HepG2 (cell line): ENCODE data around the gene RHBDL1. TPM values are rescaled to one million over a fixed set of nuclear protein-coding genes. Genes with fewer than 3 reads are reported as not detected.
A peak's percentile ranks its signal among the peaks of the same experiment; 100 is the strongest.

Source experiments
- AKNA ChIP-seq: sonication (generic); formaldehyde crosslinking; IDR thresholded peaks from 2 replicates; pipeline ENCODE4 v1.4.0; 2020; ENCODE audit warnings: missing genetic modification reagents, borderline replicate concordance
- BCL3 ChIP-seq: sonication (generic); formaldehyde crosslinking; IDR thresholded peaks from 2 replicates; pipeline ENCODE4 v1.5.1; 2020; ENCODE audit warnings: mild to moderate bottlenecking, missing genetic modification reagents, moderate library complexity
- FOSL2 ChIP-seq: sonication (generic); formaldehyde crosslinking; IDR thresholded peaks from 2 replicates; pipeline ENCODE4 v1.4.0; 2020; ENCODE audit warnings: missing genetic modification reagents
- KIAA2018 ChIP-seq: sonication (generic); formaldehyde crosslinking; IDR thresholded peaks from 2 replicates; pipeline ENCODE4 v1.5.0; 2020; ENCODE audit warnings: mild to moderate bottlenecking, missing genetic modification reagents, borderline replicate concordance
- POLR2AphosphoS2 ChIP-seq: IDR thresholded peaks from 2 replicates; pipeline ENCODE4 v1.6.1; 2011; ENCODE audit warnings: low read depth, low read length, improper control_type of control experiment
- RBM39 ChIP-seq: fragments of 200-400 bp; formaldehyde crosslinking; IDR thresholded peaks from one replicate; pipeline ENCODE4 v1.6.1; 2018; ENCODE audit warnings: antibody characterized with exemption, mild to moderate bottlenecking, low read depth, low read length; ENCODE audit not compliant: poor library complexity, severe bottlenecking
- SALL1 ChIP-seq: sonication (generic); formaldehyde crosslinking; IDR thresholded peaks from 2 replicates; pipeline ENCODE4 v1.8.0; 2022; ENCODE audit warnings: mild to moderate bottlenecking, missing genetic modification reagents
- SAP130 ChIP-seq: IDR thresholded peaks from 2 replicates; pipeline ENCODE4 v1.6.1; 2016; ENCODE audit warnings: low read depth
- ZFY ChIP-seq: sonication (generic); formaldehyde crosslinking; IDR thresholded peaks from 2 replicates; pipeline ENCODE4 v1.4.0; 2020; ENCODE audit warnings: missing genetic modification reagents
- ZNF350 ChIP-seq: sonication (generic); formaldehyde crosslinking; IDR thresholded peaks from 2 replicates; pipeline ENCODE4 v1.4.0; 2020; ENCODE audit warnings: mild to moderate bottlenecking, low read depth, missing genetic modification reagents, borderline replicate concordance
- ZNF547 ChIP-seq: sonication (generic); formaldehyde crosslinking; IDR thresholded peaks from 2 replicates; pipeline ENCODE4 v1.5.1; 2020; ENCODE audit warnings: mild to moderate bottlenecking, missing genetic modification reagents
- polyA plus RNA-seq, 8 experiments: library from polyadenylated mRNA; depleted of rRNA in 3 of 8; stranded (reverse) in 7 of 8; unstranded in 1 of 8; fragments of >200 nt; fragmentation: Illumina TruSeq in 4 of 8; extraction: Trizol in 4 of 8; gene quantifications; 2 replicates each; pipeline versions ENCODE4 v1.2.1 to v1.2.3, GENCODE V29; 2011 to 2016; ENCODE audit warnings: low read depth in 4 of 8, missing spikeins in 1 of 8, mixed read lengths in 1 of 8; ENCODE audit not compliant: insufficient read depth in 1 of 8
- total RNA-seq, 5 experiments: library from RNA; depleted of rRNA; stranded (reverse); fragments of >200 nt; fragmentation: Illumina TruSeq; extraction: Trizol; gene quantifications; 2 replicates each; pipeline ENCODE4 v1.2.3, GENCODE V29; 2016; ENCODE audit warnings: low read depth in 1 of 5

RHBDL1 gene
- total and polyA plus RNA-seq, 2 of the 13 experiments (the other 11 are each of a cell fraction or from before 2014, with no cell fraction given) = 1.8 to 3.8 TPM

GRCh38 chr16:629185-629832 lies 46.2 kb upstream of the RHBDL1 start (continued):
- no peak for TF ChIP-seq KIAA2018 (CRISPR knock-in tag)
- TF ChIP-seq RBM39 = no peak
- TF ChIP-seq SAP130 = peak; percentile 61; the same call in 1 of the 2 replicates
- 0 out of 2 replicates have a peak, but pooled peaks have one; percentile 13 for TF ChIP-seq BCL3 (CRISPR knock-in tag)
- TF ChIP-seq ZFY (CRISPR knock-in tag) = no peak
- TF ChIP-seq ZNF547 (CRISPR knock-in tag) = 0 out of 2 replicates have a peak, but pooled peaks have one; percentile 16
- no peak for TF ChIP-seq POLR2AphosphoS2
- TF ChIP-seq AKNA (CRISPR knock-in tag) = no peak
- TF ChIP-seq ZNF350 (CRISPR knock-in tag) = 0 out of 2 replicates have a peak, but pooled peaks have one; percentile 17
- TF ChIP-seq FOSL2 = no peak
- peak; percentile 23; the same call in 1 of the 2 replicates for TF ChIP-seq SALL1 (CRISPR knock-in tag)
